ENCODE data around the gene ZC3HAV1. TPM values are rescaled to one million over a fixed set of nuclear protein-coding genes. Genes with fewer than 3 reads are reported as not detected.

ZC3HAV1 gene
- total and polyA plus RNA-seq, 2 experiments from 2014 or later: 24.8 to 56.8 TPM

DNA sequence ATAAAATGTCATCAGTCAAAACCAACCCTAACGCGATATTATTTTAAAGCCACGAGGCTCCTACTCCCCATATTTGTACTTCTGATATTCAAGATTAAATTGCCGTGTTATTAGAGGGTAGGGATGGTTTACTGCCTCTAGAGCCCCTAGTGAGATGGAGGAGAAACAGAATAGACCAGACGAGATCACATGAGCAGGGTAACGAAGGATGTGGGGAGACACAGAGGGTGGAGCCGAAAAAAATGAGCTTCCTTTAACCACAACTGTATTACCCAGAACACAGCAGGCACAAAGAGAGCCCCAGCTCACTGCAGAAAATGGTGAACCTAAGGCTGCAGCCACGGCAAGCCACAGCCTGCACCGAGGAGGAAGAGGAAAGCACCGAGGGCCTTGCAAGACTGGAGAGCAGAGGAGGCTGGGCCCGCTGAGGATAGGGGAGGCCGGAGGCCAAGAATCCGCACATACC, 14.3 kb downstream of the ZC3HAV1 start:
- DNase-seq (ENCODE audit: low spot score) (no peak), ATAC-seq (peak; percentile 39)
- Histone ChIP-seq H3K27ac (ENCODE audit: low read depth) (peak overlapping the region; percentile 80; the same call in 1 of the 2 replicates), H3K4me1 (ENCODE audit: insufficient read depth) (peaks cover 35% of the 10 kb centered on the region), H3K27me3 (ENCODE audit: insufficient read depth) (no peaks in the 10 kb centered on the region), H3K79me2 (replicated peaks; ENCODE audit: insufficient read depth) (peaks cover 69% of the 10 kb centered on the region), H4K20me1 (replicated peaks; ENCODE audit: insufficient read depth) (no peaks in the 10 kb centered on the region; the same call in 1 of the 2 replicates), H2AFZ (no peak overlapping the region), H3F3A (replicated peaks; ENCODE audit: low read depth) (no peaks in the 10 kb centered on the region; the same call in 1 of the 2 replicates), H3K4me3 (no peak overlapping the region), H3K4me2 (peak overlapping the region; percentile 7; the same call in 1 of the 2 replicates), H3K36me3 (ENCODE audit: insufficient read depth) (no peaks in the 10 kb centered on the region), H3K9me2 (ENCODE audit: insufficient read depth) (no peaks in the 10 kb centered on the region)
- Mint-ChIP-seq H3K36me3 (ENCODE audit: low read depth) (peaks cover 9% of the 10 kb centered on the region), H3K27ac (peak overlapping the region; percentile 12; the same call in 1 of the 2 replicates), H3K27me3 (ENCODE audit: insufficient read depth, low read depth, poor library complexity) (peaks cover 2% of the 10 kb centered on the region), H3K9me3 (peaks cover 3% of the 10 kb centered on the region), H3K4me1 (peaks cover 41% of the 10 kb centered on the region), H3K4me3 (no peak overlapping the region)
- TF ChIP-seq ZNF114 (CRISPR knock-in tag; IDR thresholded peaks at IDR 0.05): no peak
- TF ChIP-seq, protein P1, sequence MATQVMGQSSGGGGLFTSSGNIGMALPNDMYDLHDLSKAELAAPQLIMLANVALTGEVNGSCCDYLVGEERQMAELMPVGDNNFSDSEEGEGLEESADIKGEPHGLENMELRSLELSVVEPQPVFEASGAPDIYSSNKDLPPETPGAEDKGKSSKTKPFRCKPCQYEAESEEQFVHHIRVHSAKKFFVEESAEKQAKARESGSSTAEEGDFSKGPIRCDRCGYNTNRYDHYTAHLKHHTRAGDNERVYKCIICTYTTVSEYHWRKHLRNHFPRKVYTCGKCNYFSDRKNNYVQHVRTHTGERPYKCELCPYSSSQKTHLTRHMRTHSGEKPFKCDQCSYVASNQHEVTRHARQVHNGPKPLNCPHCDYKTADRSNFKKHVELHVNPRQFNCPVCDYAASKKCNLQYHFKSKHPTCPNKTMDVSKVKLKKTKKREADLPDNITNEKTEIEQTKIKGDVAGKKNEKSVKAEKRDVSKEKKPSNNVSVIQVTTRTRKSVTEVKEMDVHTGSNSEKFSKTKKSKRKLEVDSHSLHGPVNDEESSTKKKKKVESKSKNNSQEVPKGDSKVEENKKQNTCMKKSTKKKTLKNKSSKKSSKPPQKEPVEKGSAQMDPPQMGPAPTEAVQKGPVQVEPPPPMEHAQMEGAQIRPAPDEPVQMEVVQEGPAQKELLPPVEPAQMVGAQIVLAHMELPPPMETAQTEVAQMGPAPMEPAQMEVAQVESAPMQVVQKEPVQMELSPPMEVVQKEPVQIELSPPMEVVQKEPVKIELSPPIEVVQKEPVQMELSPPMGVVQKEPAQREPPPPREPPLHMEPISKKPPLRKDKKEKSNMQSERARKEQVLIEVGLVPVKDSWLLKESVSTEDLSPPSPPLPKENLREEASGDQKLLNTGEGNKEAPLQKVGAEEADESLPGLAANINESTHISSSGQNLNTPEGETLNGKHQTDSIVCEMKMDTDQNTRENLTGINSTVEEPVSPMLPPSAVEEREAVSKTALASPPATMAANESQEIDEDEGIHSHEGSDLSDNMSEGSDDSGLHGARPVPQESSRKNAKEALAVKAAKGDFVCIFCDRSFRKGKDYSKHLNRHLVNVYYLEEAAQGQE (IDR thresholded peaks at IDR 0.05; ENCODE audit: unreplicated experiment): no peak
- no peak for TF ChIP-seq ZNF331 (CRISPR knock-in tag; IDR thresholded peaks at IDR 0.05; ENCODE audit: low read depth)
- TF ChIP-seq, protein P2, sequence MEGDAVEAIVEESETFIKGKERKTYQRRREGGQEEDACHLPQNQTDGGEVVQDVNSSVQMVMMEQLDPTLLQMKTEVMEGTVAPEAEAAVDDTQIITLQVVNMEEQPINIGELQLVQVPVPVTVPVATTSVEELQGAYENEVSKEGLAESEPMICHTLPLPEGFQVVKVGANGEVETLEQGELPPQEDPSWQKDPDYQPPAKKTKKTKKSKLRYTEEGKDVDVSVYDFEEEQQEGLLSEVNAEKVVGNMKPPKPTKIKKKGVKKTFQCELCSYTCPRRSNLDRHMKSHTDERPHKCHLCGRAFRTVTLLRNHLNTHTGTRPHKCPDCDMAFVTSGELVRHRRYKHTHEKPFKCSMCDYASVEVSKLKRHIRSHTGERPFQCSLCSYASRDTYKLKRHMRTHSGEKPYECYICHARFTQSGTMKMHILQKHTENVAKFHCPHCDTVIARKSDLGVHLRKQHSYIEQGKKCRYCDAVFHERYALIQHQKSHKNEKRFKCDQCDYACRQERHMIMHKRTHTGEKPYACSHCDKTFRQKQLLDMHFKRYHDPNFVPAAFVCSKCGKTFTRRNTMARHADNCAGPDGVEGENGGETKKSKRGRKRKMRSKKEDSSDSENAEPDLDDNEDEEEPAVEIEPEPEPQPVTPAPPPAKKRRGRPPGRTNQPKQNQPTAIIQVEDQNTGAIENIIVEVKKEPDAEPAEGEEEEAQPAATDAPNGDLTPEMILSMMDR (conservative IDR thresholded peaks at IDR 0.05; ENCODE audit: low read depth in 2 of 2): no peak
- TF ChIP-seq, protein P3, sequence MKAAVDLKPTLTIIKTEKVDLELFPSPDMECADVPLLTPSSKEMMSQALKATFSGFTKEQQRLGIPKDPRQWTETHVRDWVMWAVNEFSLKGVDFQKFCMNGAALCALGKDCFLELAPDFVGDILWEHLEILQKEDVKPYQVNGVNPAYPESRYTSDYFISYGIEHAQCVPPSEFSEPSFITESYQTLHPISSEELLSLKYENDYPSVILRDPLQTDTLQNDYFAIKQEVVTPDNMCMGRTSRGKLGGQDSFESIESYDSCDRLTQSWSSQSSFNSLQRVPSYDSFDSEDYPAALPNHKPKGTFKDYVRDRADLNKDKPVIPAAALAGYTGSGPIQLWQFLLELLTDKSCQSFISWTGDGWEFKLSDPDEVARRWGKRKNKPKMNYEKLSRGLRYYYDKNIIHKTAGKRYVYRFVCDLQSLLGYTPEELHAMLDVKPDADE (IDR thresholded peaks at IDR 0.05): no peak
- no peak for TF ChIP-seq JUNB (IDR thresholded peaks at IDR 0.05; ENCODE audit: unreplicated experiment)
- TF ChIP-seq, protein P4, sequence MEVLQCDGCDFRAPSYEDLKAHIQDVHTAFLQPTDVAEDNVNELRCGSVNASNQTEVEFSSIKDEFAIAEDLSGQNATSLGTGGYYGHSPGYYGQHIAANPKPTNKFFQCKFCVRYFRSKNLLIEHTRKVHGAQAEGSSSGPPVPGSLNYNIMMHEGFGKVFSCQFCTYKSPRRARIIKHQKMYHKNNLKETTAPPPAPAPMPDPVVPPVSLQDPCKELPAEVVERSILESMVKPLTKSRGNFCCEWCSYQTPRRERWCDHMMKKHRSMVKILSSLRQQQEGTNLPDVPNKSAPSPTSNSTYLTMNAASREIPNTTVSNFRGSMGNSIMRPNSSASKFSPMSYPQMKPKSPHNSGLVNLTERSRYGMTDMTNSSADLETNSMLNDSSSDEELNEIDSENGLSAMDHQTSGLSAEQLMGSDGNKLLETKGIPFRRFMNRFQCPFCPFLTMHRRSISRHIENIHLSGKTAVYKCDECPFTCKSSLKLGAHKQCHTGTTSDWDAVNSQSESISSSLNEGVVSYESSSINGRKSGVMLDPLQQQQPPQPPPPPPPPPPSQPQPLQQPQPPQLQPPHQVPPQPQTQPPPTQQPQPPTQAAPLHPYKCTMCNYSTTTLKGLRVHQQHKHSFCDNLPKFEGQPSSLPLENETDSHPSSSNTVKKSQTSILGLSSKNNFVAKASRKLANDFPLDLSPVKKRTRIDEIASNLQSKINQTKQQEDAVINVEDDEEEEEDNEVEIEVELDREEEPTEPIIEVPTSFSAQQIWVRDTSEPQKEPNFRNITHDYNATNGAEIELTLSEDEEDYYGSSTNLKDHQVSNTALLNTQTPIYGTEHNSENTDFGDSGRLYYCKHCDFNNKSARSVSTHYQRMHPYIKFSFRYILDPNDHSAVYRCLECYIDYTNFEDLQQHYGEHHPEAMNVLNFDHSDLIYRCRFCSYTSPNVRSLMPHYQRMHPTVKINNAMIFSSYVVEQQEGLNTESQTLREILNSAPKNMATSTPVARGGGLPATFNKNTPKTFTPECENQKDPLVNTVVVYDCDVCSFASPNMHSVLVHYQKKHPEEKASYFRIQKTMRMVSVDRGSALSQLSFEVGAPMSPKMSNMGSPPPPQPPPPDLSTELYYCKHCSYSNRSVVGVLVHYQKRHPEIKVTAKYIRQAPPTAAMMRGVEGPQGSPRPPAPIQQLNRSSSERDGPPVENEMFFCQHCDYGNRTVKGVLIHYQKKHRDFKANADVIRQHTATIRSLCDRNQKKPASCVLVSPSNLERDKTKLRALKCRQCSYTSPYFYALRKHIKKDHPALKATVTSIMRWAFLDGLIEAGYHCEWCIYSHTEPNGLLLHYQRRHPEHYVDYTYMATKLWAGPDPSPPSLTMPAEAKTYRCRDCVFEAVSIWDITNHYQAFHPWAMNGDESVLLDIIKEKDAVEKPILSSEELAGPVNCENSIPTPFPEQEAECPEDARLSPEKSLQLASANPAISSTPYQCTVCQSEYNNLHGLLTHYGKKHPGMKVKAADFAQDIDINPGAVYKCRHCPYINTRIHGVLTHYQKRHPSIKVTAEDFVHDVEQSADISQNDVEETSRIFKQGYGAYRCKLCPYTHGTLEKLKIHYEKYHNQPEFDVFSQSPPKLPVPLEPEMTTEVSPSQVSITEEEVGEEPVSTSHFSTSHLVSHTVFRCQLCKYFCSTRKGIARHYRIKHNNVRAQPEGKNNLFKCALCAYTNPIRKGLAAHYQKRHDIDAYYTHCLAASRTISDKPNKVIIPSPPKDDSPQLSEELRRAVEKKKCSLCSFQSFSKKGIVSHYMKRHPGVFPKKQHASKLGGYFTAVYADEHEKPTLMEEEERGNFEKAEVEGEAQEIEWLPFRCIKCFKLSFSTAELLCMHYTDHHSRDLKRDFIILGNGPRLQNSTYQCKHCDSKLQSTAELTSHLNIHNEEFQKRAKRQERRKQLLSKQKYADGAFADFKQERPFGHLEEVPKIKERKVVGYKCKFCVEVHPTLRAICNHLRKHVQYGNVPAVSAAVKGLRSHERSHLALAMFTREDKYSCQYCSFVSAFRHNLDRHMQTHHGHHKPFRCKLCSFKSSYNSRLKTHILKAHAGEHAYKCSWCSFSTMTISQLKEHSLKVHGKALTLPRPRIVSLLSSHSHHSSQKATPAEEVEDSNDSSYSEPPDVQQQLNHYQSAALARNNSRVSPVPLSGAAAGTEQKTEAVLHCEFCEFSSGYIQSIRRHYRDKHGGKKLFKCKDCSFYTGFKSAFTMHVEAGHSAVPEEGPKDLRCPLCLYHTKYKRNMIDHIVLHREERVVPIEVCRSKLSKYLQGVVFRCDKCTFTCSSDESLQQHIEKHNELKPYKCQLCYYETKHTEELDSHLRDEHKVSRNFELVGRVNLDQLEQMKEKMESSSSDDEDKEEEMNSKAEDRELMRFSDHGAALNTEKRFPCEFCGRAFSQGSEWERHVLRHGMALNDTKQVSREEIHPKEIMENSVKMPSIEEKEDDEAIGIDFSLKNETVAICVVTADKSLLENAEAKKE (CRISPR knock-in tag; IDR thresholded peaks at IDR 0.05): no peak
- TF ChIP-seq STAT1 (IDR thresholded peaks at IDR 0.05; ENCODE audit: unreplicated experiment): no peak
- TF ChIP-seq EZH2phosphoT487 (IDR thresholded peaks at IDR 0.05; ENCODE audit: unreplicated experiment): no peak
- TF ChIP-seq NANOG (IDR thresholded peaks at IDR 0.05; ENCODE audit: borderline replicate concordance): no peak
- TF ChIP-seq EZH2 (IDR thresholded peaks at IDR 0.05; ENCODE audit: low read depth, unreplicated experiment): no peak
- TF ChIP-seq POLR2AphosphoS5 (IDR thresholded peaks at IDR 0.05; ENCODE audit: low read depth): no peak
- no peak for TF ChIP-seq CREB1 (CRISPR knock-in tag; IDR thresholded peaks at IDR 0.05; ENCODE audit: low read depth)
